CD4-positive, alpha-beta T cell (primary cell): Measurements from ENCODE around the gene MYO5A. TPM values are rescaled to one million over a fixed set of nuclear protein-coding genes. Genes with fewer than 3 reads are reported as not detected.

Experiments used
- ATAC-seq: fragments of 200-7000 bp; cut with Tn5 transposase; one replicate; pipeline ENCODE4 v1.10.0; 2022; ENCODE audit warnings: mild to moderate bottlenecking; ENCODE audit not compliant: poor library complexity
- CTCF ChIA-PET: fragments of 350-600 bp; sonication (Branson Sonifier 250); formaldehyde crosslinking; loops from one replicate; lab custom pipeline; 2021; ENCODE audit warnings: antibody characterized with exemption, inconsistent platforms; lab: Charles Lee
- POLR2A ChIA-PET: fragments of 350-600 bp; sonication (Branson Sonifier 250); formaldehyde crosslinking; loops from one replicate; lab custom pipeline; 2021; ENCODE audit warnings: antibody characterized with exemption, inconsistent platforms; lab: Charles Lee
- DNase-seq, 14 experiments: peaks; one replicate each; pipeline ENCODE4 v3.0.0-alpha.2; 2013 to 2020; ENCODE audit warnings: mixed read lengths in 2 of 14
- H3K27ac ChIP-seq, 2 donors: one replicate each; pipeline versions ENCODE4 v1.5.1 to v1.7.0; 2013; ENCODE audit warnings: low read length in 2 of 2, low read depth in 1 of 2, mild to moderate bottlenecking in 1 of 2
- H3K27me3 ChIP-seq, 2 experiments: 1 replicate in 1 of 2; 2 replicates in 1 of 2; pipeline versions ENCODE4 v1.6.1 to v1.7.0; 2013; ENCODE audit warnings: low read length in 2 of 2, control low read depth in 1 of 2, mild to moderate bottlenecking in 1 of 2, moderate library complexity in 1 of 2; ENCODE audit not compliant: insufficient read depth in 2 of 2, control insufficient read depth in 1 of 2
- H3K36me3 ChIP-seq: one replicate; pipeline ENCODE4 v1.6.1; 2013; ENCODE audit warnings: low read length, control low read depth; ENCODE audit not compliant: insufficient read depth
- H3K4me1 ChIP-seq: one replicate; pipeline ENCODE4 v1.6.1; 2013; ENCODE audit warnings: low read length, control low read depth; ENCODE audit not compliant: insufficient read depth
- H3K4me3 ChIP-seq: one replicate; pipeline ENCODE4 v1.5.1; 2013; ENCODE audit warnings: mild to moderate bottlenecking, low read length, moderate library complexity
- H3K9me3 ChIP-seq, 2 experiments: 1 replicate in 1 of 2; 2 replicates in 1 of 2; pipeline versions ENCODE4 v1.6.1 to v1.7.0; 2013; ENCODE audit warnings: low read length in 2 of 2, mild to moderate bottlenecking in 2 of 2, control low read depth in 1 of 2, moderate library complexity in 1 of 2; ENCODE audit not compliant: control insufficient read depth in 1 of 2, insufficient read depth in 1 of 2
- H3K27ac Mint-ChIP-seq: one replicate; pipeline ENCODE4 v1.8.0; 2020; ENCODE audit warnings: mixed read lengths
- H3K27me3 Mint-ChIP-seq: one replicate; pipeline ENCODE4 v1.8.0; 2021; ENCODE audit warnings: mixed read lengths
- H3K36me3 Mint-ChIP-seq: one replicate; pipeline ENCODE4 v1.8.0; 2021; ENCODE audit warnings: low read depth, mixed read lengths
- H3K4me1 Mint-ChIP-seq: one replicate; pipeline ENCODE4 v1.8.0; 2021; ENCODE audit warnings: low read depth, mixed read lengths
- H3K4me3 Mint-ChIP-seq: one replicate; pipeline ENCODE4 v1.8.0; 2020; ENCODE audit warnings: mild to moderate bottlenecking, mixed read lengths
- H3K9me3 Mint-ChIP-seq: one replicate; pipeline ENCODE4 v1.8.0; 2020; ENCODE audit warnings: mixed read lengths
- intact Hi-C, 2 experiments: fragments of 100-400 bp; cut with DNase I in 1 of 2; cut with micrococcal nuclease in 1 of 2; formaldehyde crosslinking; loops; one replicate each; pipeline versions ENCODE4 v1.15.1 to v1.9.0; 2023 to 2025; cut with DNase I, micrococcal nuclease
- total RNA-seq, 174 experiments: library from RNA in 2 of 174; stranded (reverse) in 2 of 174; gene quantifications; one replicate each; pipeline ENCODE4 v1.2.3 and lab custom pipeline; 2021 to 2026
- TF ChIP-seq, protein P1 (sequence below): fragments of 200-600 bp; IDR thresholded peaks from one replicate; pipeline ENCODE4 v1.8.0; 2022; ENCODE audit warnings: antibody characterized with exemption, mild to moderate bottlenecking

MYO5A gene
- total RNA-seq, 2 experiments from 2014 or later: 25.5 TPM

DNA sequence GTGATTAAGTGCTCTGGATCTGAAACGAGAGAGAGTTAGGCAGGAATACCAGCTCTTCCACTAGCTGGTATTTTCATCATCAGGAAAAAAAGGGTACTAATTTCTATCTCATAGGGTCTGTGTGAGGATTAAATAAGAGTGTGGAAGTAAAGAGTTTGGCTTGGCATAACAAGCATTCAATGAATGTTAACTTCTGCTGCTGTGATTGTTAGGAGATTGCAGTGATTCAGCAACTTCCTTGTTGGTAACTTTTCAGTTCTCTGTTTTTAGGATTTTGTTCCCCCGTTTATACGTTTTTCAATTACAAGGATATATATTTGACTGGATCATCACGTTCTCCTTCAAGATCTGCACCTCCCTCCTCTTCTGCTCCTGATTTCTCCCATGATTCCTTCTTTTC, 167.2 kb downstream of the MYO5A start:
- Histone ChIP-seq H3K4me1 (no peaks in the 10 kb centered on the region), H3K27me3 (no peaks in the 10 kb centered on the region), H3K9me3 (no peaks in the 10 kb centered on the region), H3K27ac (no peak overlapping the region), H3K4me3 (no peak overlapping the region), H3K36me3 (peaks cover 64% of the 10 kb centered on the region)
- intact Hi-C loops: no loop called here
- TF ChIP-seq, protein P1, sequence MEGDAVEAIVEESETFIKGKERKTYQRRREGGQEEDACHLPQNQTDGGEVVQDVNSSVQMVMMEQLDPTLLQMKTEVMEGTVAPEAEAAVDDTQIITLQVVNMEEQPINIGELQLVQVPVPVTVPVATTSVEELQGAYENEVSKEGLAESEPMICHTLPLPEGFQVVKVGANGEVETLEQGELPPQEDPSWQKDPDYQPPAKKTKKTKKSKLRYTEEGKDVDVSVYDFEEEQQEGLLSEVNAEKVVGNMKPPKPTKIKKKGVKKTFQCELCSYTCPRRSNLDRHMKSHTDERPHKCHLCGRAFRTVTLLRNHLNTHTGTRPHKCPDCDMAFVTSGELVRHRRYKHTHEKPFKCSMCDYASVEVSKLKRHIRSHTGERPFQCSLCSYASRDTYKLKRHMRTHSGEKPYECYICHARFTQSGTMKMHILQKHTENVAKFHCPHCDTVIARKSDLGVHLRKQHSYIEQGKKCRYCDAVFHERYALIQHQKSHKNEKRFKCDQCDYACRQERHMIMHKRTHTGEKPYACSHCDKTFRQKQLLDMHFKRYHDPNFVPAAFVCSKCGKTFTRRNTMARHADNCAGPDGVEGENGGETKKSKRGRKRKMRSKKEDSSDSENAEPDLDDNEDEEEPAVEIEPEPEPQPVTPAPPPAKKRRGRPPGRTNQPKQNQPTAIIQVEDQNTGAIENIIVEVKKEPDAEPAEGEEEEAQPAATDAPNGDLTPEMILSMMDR: no peak
- Mint-ChIP-seq H3K4me1 (no peaks in the 10 kb centered on the region), H3K27ac (no peak overlapping the region), H3K36me3 (peaks cover 86% of the 10 kb centered on the region), H3K27me3 (no peaks in the 10 kb centered on the region), H3K4me3 (no peak overlapping the region), H3K9me3 (no peaks in the 10 kb centered on the region)
- ChIA-PET CTCF (no interaction called here), POLR2A (interaction anchor here (0.7 to 1.3 kb wide), 2 partner anchors 81 to 120 kb away, joined by 3 read pairs; no protein-coding TSS in a partner anchor)
- DNase-seq: no peak
- no peak for ATAC-seq

DNA sequence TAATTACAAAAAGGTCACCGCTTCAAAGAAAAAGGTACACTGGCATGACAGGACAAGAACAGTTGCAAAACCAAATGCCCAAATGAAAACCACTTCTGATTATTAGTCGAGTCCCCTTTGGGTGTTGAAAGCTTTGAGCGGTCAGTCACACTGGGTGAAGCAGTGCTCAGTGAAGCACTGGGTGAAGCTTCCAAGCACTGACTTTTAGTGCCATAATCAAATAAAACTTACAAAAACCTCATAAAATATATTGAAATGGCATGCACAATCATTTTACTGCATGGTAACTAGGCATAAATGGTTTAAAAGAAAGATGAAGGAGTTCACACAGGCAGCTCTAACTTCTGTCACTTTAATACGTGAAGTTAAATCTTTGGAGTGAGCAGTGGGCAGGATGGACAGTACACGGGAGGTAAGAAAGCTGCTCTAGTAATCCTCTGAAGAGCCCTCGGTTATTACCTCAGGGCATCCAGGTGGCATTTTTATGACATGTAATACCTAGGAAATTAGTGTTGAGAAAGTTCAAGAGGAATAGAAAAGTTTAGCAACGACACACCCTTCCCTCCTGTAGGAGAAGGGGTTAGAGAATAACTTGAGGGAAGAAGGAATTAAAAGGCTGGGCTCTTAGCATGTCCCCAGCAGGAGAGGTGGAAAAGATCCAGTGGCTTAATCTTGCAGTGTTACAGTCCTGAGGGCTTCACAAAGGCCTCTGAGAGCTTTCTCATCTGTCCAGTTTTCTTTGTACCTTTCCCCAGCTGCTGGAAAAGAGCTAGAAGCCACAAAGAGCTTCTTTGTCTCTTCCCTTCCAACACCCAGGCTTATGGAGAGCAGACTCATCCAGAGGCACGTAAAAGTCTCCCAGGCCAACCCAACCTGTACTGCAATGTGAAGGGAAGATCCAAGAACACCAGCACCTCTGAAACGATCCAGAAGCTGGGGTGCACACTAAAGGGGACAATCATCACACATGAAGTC, 168.2 kb downstream of the MYO5A start:
- no peaks in the 10 kb centered on the region for H3K4me1 Mint-ChIP-seq
- H3K27me3 Mint-ChIP-seq: no peaks in the 10 kb centered on the region
- ChIA-PET POLR2A (interaction anchor here (0.7 to 1.3 kb wide), 2 partner anchors 82 to 121 kb away, joined by 3 read pairs; no protein-coding TSS in a partner anchor), CTCF (no interaction called here)
- no peaks in the 10 kb centered on the region for H3K9me3 Mint-ChIP-seq
- intact Hi-C loops: no loop called here
- TF ChIP-seq, protein P1: no peak
- Histone ChIP-seq H3K9me3 (no peaks in the 10 kb centered on the region), H3K27ac (no peak overlapping the region), H3K4me3 (no peak overlapping the region), H3K36me3 (peaks cover 61% of the 10 kb centered on the region), H3K27me3 (no peaks in the 10 kb centered on the region), H3K4me1 (no peaks in the 10 kb centered on the region)
- no peak overlapping the region for H3K4me3 Mint-ChIP-seq
- DNase-seq: no peak
- H3K27ac Mint-ChIP-seq: no peak overlapping the region
- ATAC-seq: no peak
- H3K36me3 Mint-ChIP-seq: peaks cover 82% of the 10 kb centered on the region

DNA sequence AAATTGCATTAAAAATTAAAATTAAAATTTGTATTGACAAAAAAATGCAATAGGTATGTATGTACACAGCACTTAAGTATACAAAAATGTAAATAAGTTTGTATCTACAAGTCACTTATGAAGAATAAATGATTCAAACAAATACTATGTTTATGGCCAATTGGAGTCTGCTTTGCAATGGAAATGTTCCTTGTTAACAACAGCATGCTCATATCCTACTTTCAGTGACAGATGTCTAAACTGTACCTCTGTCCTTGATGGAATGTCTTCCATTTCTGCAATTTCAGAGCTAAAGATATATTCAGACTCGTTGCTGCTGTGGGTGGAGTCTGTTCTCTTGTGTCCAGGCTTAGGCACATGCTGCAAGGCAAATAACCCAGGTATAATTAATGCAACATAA, 169.0 kb downstream of the MYO5A start:
- H3K27me3 Mint-ChIP-seq: no peaks in the 10 kb centered on the region
- H3K9me3 Mint-ChIP-seq: no peaks in the 10 kb centered on the region
- peaks cover 74% of the 10 kb centered on the region for H3K36me3 Mint-ChIP-seq
- H3K27ac ChIP-seq: no peak overlapping the region
- no peak overlapping the region for H3K4me3 ChIP-seq
- no peak overlapping the region for H3K27ac Mint-ChIP-seq
- H3K4me1 Mint-ChIP-seq: no peaks in the 10 kb centered on the region
- no peak overlapping the region for H3K4me3 Mint-ChIP-seq
- ChIA-PET CTCF (no interaction called here), POLR2A (no interaction called here)
- TF ChIP-seq, protein P1: no peak
- intact Hi-C loops: no loop called here
- H3K36me3 ChIP-seq: peaks cover 58% of the 10 kb centered on the region
- no peaks in the 10 kb centered on the region for H3K4me1 ChIP-seq
- H3K27me3 ChIP-seq: no peaks in the 10 kb centered on the region
- no peak for ATAC-seq
- H3K9me3 ChIP-seq: no peaks in the 10 kb centered on the region
- no peak for DNase-seq
